D721Med (cell line): ENCODE measurements around the gene MBP.

Experiments
- DNase-seq: peaks from one replicate; pipeline ENCODE4 v3.0.0; 2011; ENCODE audit warnings: low spot score; ENCODE audit not compliant: insufficient read length
- FAIRE-seq: peaks from 2 replicates; lab custom pipeline; 2011; peaks lifted over from hg19 to GRCh38; lab: Jason Lieb, UNC
- CTCF ChIP-seq: IDR thresholded peaks from 2 replicates; pipeline ENCODE4 v1.5.1; 2012; ENCODE audit warnings: mild to moderate bottlenecking, control low read depth; ENCODE audit not compliant: insufficient read depth; ENCODE audit errors: missing control alignments

MBP gene

GRCh38 chr18:76935722-76936337, 196.8 kb downstream of the MBP start:
- no peak for TF ChIP-seq CTCF
- DNase-seq (no peak), FAIRE-seq (peak; percentile 88)

GRCh38 chr18:76932026-76932819, 200.4 kb downstream of the MBP start:
- FAIRE-seq (no peak), DNase-seq (no peak)
- TF ChIP-seq CTCF = no peak

- DNase-seq (peak; percentile 92), FAIRE-seq (peak; percentile 100)
- TF ChIP-seq CTCF = no peak
Observed at GRCh38 chr18:76931171-76931570, 201.4 kb downstream of the MBP start.
